ENCODE results near the gene SMIM1.

Gene SMIM1

DNA sequence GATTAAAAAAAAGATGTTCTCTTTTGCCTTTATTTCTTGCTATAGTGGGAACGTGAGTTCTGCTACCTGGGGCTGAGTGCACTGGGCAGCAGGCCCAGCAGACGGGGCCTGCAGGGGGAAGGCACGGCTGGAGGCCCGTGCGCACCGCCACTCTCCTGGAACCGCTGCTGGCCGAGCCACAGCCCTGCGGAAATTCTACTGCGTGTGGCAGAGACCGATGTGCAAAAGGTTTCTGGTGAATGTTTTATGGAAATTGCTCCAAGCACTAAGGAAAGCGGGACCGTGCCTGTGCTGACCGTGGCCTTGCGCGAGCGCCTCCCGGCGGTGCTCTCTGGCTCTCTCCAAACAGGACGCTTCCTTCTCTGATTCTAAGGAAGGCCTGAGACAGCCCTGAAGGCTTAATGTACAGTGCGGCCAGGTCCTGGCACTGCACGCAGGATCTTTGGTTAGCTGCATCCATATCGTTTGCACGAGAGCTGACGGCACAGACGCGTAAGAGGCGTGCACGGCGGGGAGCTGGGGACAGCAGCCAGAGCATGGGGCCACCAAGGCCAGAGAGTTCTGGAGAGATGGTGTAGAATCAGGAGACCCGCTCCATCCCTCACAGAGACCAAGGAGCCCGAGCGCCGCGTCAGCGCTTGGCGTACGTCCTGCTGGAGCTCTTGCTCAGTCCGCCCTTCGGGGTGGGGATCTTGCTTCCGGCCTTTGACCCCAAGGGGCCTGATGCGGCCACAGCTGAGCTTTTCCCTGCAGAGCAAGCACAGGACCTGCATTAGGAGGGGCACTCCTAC, 42.4 kb downstream of the SMIM1 start:
- TF ChIP-seq, protein P1, sequence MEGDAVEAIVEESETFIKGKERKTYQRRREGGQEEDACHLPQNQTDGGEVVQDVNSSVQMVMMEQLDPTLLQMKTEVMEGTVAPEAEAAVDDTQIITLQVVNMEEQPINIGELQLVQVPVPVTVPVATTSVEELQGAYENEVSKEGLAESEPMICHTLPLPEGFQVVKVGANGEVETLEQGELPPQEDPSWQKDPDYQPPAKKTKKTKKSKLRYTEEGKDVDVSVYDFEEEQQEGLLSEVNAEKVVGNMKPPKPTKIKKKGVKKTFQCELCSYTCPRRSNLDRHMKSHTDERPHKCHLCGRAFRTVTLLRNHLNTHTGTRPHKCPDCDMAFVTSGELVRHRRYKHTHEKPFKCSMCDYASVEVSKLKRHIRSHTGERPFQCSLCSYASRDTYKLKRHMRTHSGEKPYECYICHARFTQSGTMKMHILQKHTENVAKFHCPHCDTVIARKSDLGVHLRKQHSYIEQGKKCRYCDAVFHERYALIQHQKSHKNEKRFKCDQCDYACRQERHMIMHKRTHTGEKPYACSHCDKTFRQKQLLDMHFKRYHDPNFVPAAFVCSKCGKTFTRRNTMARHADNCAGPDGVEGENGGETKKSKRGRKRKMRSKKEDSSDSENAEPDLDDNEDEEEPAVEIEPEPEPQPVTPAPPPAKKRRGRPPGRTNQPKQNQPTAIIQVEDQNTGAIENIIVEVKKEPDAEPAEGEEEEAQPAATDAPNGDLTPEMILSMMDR (IDR thresholded peaks at IDR 0.05; ENCODE audit: low read depth, low read length), result no peak
- Histone ChIP-seq H3K36me3 (no peaks in the 10 kb centered on the region), H3K4me1 (no peaks in the 10 kb centered on the region), H3K9me3 (no peaks in the 10 kb centered on the region), H3K4me3 (ENCODE audit: low read depth, low read length) (no peak overlapping the region), H3K27me3 (no peaks in the 10 kb centered on the region)
- DNase-seq, result no peak

DNA sequence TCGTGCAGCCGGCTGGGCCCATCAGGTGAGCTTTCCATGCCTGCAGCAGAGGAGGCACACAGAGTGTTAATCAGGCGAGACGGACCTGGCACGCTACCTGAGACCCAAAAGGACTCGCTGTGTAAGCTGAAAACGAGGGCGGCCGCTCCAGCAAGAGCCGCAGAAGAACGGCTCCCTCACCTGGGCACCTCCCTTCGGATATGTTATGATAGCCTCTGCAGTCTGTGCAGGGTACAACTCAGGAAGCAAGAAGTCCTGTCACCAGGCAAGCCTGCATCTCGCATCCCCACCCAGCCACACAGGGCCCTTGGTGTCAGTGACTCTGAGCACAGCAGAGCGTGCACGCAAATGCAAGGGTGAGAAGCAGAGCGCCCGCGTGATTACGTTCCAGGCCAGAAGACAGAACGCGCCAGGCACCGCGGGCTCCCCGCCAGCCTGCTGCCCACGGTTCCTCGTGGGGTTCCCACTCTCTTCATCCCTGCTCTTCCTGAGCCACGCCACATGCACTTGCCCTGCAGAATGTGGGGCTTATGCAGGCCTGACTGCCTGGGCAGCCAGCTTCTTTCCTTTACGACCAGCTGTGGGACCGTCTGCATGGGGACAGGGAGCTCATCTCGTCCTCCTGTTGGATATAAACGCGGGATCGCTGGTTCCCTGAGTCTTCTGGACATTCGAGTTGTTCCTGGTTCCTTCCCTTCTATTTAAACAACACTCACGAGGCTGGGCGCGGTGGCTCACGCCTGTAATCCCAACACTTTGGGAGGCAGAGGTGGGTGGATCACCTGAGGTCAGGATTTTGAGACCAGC, 44.0 kb downstream of the SMIM1 start:
- Histone ChIP-seq H3K4me1 (peaks cover 6% of the 10 kb centered on the region), H3K4me3 (ENCODE audit: low read depth, low read length) (no peak overlapping the region), H3K36me3 (no peaks in the 10 kb centered on the region), H3K27me3 (no peaks in the 10 kb centered on the region), H3K9me3 (no peaks in the 10 kb centered on the region)
- no peak for DNase-seq
- TF ChIP-seq, protein P1 (IDR thresholded peaks at IDR 0.05; ENCODE audit: low read depth, low read length), result no peak

DNA sequence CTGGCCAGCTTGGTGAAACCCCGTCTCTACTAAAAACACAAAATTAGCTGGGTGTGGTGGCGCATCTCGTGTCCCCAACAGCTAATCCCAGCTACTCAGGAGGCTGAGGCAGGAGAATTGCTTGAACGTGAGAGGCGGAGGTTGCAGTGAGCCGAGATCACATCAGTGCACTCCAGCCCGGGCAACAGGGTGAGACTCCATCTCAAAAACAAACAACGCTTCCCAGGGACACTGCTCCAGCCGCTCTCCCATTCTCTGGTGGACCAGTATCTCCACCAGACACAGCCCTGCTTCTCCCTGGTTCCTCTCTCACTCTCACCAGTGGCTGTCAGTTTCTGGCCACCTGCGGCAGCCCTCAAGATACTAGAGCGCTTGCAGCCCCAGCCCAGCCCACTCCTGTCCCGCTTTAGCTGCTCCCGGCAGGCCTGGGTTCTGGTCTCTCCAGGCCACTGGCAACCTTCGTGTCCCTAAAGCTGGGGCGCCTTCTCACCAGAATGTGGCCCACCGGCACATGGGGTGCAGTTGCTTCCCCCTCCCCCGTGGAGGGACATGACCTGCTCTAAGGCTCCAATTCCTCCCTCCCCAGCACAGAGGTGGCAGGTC, 44.7 kb downstream of the SMIM1 start:
- no peak for DNase-seq
- TF ChIP-seq, protein P1 (IDR thresholded peaks at IDR 0.05; ENCODE audit: low read depth, low read length), result no peak
- Histone ChIP-seq H3K4me1 (peaks cover 10% of the 10 kb centered on the region), H3K9me3 (no peaks in the 10 kb centered on the region), H3K4me3 (ENCODE audit: low read depth, low read length) (no peak overlapping the region), H3K36me3 (no peaks in the 10 kb centered on the region), H3K27me3 (no peaks in the 10 kb centered on the region)

DNA sequence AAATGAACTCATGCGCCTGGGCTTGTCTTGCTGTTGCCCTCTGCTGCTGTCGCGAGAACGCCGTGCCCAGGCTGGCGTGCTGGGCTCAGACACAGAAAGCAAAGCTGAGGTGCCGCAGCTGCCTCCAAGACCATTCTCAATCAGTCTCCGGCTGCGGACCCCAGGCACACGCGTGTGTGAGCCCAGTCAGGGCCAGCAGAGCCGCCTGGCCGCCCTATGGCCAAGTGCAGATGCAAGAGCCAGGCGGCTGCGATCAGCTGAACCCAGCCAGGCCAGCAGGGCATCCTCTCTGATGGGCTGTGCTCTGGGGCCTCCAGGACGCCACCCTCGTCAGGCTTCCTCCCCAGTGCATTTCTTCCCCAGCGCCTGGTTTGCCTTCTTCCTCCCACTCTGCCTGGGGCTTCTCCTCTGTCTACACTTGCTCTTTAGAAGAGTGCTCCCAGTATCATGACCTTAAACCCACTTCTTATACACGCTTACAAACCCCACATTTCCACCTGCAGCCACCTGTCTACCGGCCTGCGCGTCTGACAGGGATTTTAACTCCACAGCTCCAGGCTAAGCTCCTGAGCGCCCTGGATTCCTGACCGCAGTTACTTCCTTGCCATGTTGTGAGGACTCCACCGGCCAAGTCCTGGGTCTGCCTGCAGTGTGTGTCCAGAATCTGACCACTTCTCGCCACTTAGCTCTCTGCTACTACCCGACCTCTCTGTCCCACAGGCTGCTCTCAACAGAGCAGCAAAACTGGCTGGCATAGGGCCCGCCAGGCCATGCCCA, 45.5 kb downstream of the SMIM1 start:
- Histone ChIP-seq H3K4me3 (ENCODE audit: low read depth, low read length) (no peak overlapping the region), H3K36me3 (no peaks in the 10 kb centered on the region), H3K27me3 (no peaks in the 10 kb centered on the region), H3K4me1 (peaks cover 10% of the 10 kb centered on the region), H3K9me3 (no peaks in the 10 kb centered on the region)
- TF ChIP-seq, protein P1 (IDR thresholded peaks at IDR 0.05; ENCODE audit: low read depth, low read length), result no peak
- DNase-seq, result no peak

DNA sequence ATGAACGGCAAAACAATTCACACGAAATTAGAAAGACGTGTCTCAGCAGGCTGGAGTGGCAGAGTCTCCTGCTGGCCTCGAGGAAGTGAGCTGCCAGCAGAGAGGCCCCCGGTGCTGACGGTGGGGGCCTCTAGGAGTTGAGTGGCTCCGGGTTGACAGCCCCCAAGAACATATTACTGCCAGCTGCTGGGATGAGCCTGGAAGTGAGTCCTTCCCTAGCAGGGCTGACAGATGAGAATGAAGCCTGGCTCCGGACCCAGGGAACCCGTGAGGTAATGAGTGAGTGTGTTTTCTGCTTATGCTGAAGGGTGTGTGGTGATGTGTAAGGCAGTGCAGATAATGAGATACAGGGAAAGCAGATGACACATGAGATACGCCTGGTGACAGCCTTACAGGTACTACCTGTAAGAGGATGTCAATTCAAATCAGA, 47.2 kb downstream of the SMIM1 start:
- DNase-seq, result no peak
- H3K27me3 ChIP-seq, result no peaks in the 10 kb centered on the region
- no peaks in the 10 kb centered on the region for H3K36me3 ChIP-seq
- H3K4me3 ChIP-seq (ENCODE audit: low read depth, low read length), result no peak overlapping the region
- TF ChIP-seq, protein P1 (IDR thresholded peaks at IDR 0.05; ENCODE audit: low read depth, low read length), result no peak
- no peaks in the 10 kb centered on the region for H3K9me3 ChIP-seq
- peaks cover 10% of the 10 kb centered on the region for H3K4me1 ChIP-seq

All from BE2C (cell line).